GM12878 (cell line): ENCODE measurements around the gene KRTAP10-5. TPM values are rescaled to one million over a fixed set of nuclear protein-coding genes. Genes with fewer than 3 reads are reported as not detected.

Experiments
- ATAC-seq: fragments of 200-7000 bp; cut with Tn5 transposase; 3 replicates; pipeline ENCODE4 v1.9.1; 2020; ENCODE audit warnings: mild to moderate bottlenecking, moderate library complexity
- BruUV-seq: library from RNA; stranded (reverse); fragments of 400-500 nt; replicated peaks from 2 replicates; lab custom pipeline; 2021; lab: Mats Ljungman, UMichigan
- CTCF ChIA-PET: fragments of 300-600 bp; sonication (Branson Sonifier 250); formaldehyde crosslinking; extraction: SDS; loops from one replicate; lab custom pipeline; 2021; ENCODE audit warnings: inconsistent platforms; lab: Yijun Ruan, JAX
- POLR2A ChIA-PET: fragments of 350-600 bp; formaldehyde crosslinking; extraction: SDS; loops from one replicate; lab custom pipeline; 2021; ENCODE audit warnings: inconsistent platforms; lab: Charles Lee
- RAD21 ChIA-PET: fragments of 300-600 bp; sonication (Branson Sonifier 250); formaldehyde crosslinking; loops from one replicate; lab custom pipeline; 2023; ENCODE audit warnings: antibody characterized with exemption; ENCODE audit not compliant: unreplicated experiment; lab: Charles Lee
- SMC1A ChIA-PET: fragments of 300-600 bp; sonication (Branson Sonifier 250); formaldehyde crosslinking; loops from one replicate; lab custom pipeline; 2023; ENCODE audit not compliant: unreplicated experiment, uncharacterized antibody; lab: Charles Lee
- DNase-seq: peaks from one replicate; pipeline ENCODE4 v3.0.0-alpha.2; 2011; ENCODE audit warnings: low read depth, low spot score
- FAIRE-seq: peaks from 3 replicates; lab custom pipeline; 2011; peaks lifted over from hg19 to GRCh38; lab: Jason Lieb, UNC
- H2AFZ ChIP-seq: 2 replicates; pipeline ENCODE4 v1.6.0; 2011; ENCODE audit warnings: low read depth, low read length, control low read depth; ENCODE audit not compliant: control insufficient read depth
- H3K27ac ChIP-seq: 2 replicates; pipeline ENCODE4 v1.5.1; 2011; ENCODE audit warnings: control low read depth; ENCODE audit not compliant: control insufficient read depth, insufficient read depth
- H3K27me3 ChIP-seq, 2 experiments: replicated peaks in 1 of 2; 2 replicates each; pipeline versions ENCODE4 v1.6.0 to v1.6.1; 2011; ENCODE audit warnings: low read length in 1 of 2; ENCODE audit not compliant: control insufficient read depth in 2 of 2, insufficient read depth in 2 of 2
- H3K36me3 ChIP-seq, 2 experiments: 2 replicates each; pipeline ENCODE4 v1.5.1; 2011; ENCODE audit warnings: low read length in 1 of 2; ENCODE audit not compliant: control insufficient read depth in 2 of 2, insufficient read depth in 2 of 2
- H3K4me1 ChIP-seq: 2 replicates; pipeline ENCODE4 v1.6.1; 2011; ENCODE audit warnings: mild to moderate bottlenecking, low read length, moderate library complexity, mixed read lengths; ENCODE audit not compliant: control insufficient read depth, insufficient read depth
- H3K4me2 ChIP-seq: 2 replicates; pipeline ENCODE4 v1.6.0; 2011; ENCODE audit warnings: control low read depth; ENCODE audit not compliant: control insufficient read depth, insufficient read depth
- H3K4me3 ChIP-seq: fragments of 200-600 bp; sonication (generic); 2 replicates; pipeline ENCODE4 v1.5.1; 2016
- H3K79me2 ChIP-seq: 2 replicates; pipeline ENCODE4 v1.6.0; 2011; ENCODE audit warnings: low read length; ENCODE audit not compliant: control insufficient read depth, insufficient read depth
- H3K9ac ChIP-seq: 2 replicates; pipeline ENCODE4 v1.8.0; 2011; ENCODE audit warnings: low read length, control low read depth, mixed read lengths; ENCODE audit not compliant: control insufficient read depth, insufficient read depth
- H3K9me3 ChIP-seq: replicated peaks from 3 replicates; pipeline ENCODE4 v1.5.1; 2011; ENCODE audit warnings: mild to moderate bottlenecking, low read length; ENCODE audit not compliant: control insufficient read depth, insufficient read depth
- H4K20me1 ChIP-seq: 2 replicates; pipeline ENCODE4 v1.6.0; 2011; ENCODE audit not compliant: control insufficient read depth, insufficient read depth
- CBFB ChIP-seq: IDR thresholded peaks from 2 replicates; pipeline ENCODE4 v1.6.1; 2016; ENCODE audit warnings: antibody characterized with exemption, low read depth
- FOS ChIP-seq: IDR thresholded peaks from 3 replicates; pipeline ENCODE4 v1.6.1; 2011; ENCODE audit warnings: borderline replicate concordance; ENCODE audit not compliant: insufficient read length; ENCODE audit errors: extremely low read depth
- GATAD2B ChIP-seq: fragments of 450-650 bp; conservative IDR thresholded peaks from 2 replicates; pipeline ENCODE4 v1.6.1; 2017; ENCODE audit warnings: low read depth, mild to moderate bottlenecking, moderate library complexity
- JUNB ChIP-seq: IDR thresholded peaks from 2 replicates; pipeline ENCODE4 v1.6.1; 2016; ENCODE audit warnings: antibody characterized with exemption, mild to moderate bottlenecking
- LARP7 ChIP-seq: fragments of 450-650 bp; IDR thresholded peaks from 2 replicates; pipeline ENCODE4 v1.6.1; 2017; ENCODE audit warnings: mild to moderate bottlenecking
- MYC ChIP-seq: IDR thresholded peaks from 2 replicates; pipeline ENCODE4 v1.6.1; 2011; ENCODE audit warnings: mild to moderate bottlenecking, low read length, moderate library complexity, inconsistent platforms; ENCODE audit not compliant: insufficient read depth, insufficient replicate concordance, insufficient read length, severe bottlenecking
- NRF1 ChIP-seq: conservative IDR thresholded peaks from 2 replicates; pipeline ENCODE4 v1.6.1; 2011; ENCODE audit warnings: mild to moderate bottlenecking, low read depth, low read length, improper control_type of control experiment
- STAT3 ChIP-seq: IDR thresholded peaks from 2 replicates; pipeline ENCODE4 v1.6.1; 2011; ENCODE audit warnings: low read depth, low read length, improper control_type of control experiment
- SUPT20H ChIP-seq: IDR thresholded peaks from 2 replicates; pipeline ENCODE4 v1.6.1; 2011; ENCODE audit warnings: low read depth, mild to moderate bottlenecking, low read length, moderate library complexity, borderline replicate concordance; ENCODE audit not compliant: control insufficient read depth
- SUZ12 ChIP-seq: fragments of 200-600 bp; sonication (generic); IDR thresholded peaks from one replicate; pipeline ENCODE4 v1.6.1; 2018; ENCODE audit warnings: antibody characterized with exemption, mild to moderate bottlenecking; ENCODE audit not compliant: unreplicated experiment
- ZNF384 ChIP-seq: IDR thresholded peaks from 2 replicates; pipeline ENCODE4 v1.6.1; 2012; ENCODE audit warnings: low read depth, mild to moderate bottlenecking, low read length, improper control_type of control experiment, borderline replicate concordance
- WGBS: methylation state at CpG from one replicate; pipeline ENCODE4 v1.1.6; 2016; ENCODE audit warnings: low lambda C conversion rate; ENCODE audit not compliant: insufficient replicate concordance, insufficient coverage; ENCODE audit errors: missing lambda C conversion rate; 5-methylcytosine and 5-hydroxymethylcytosine counted together
- in situ Hi-C: fragments of 300-500 bp; cut with MboI; formaldehyde crosslinking; loops from 9 replicates; pipeline ENCODE4 v1.14.3; 2018; ENCODE audit warnings: mixed read lengths
- intact Hi-C: fragments of 100-400 bp; cut with micrococcal nuclease; formaldehyde crosslinking; loops from one replicate; pipeline ENCODE4 v1.14.2; 2022; ENCODE audit not compliant: unreplicated experiment
- polyA plus RNA-seq, 11 experiments: library from polyadenylated mRNA; depleted of rRNA in 4 of 11; unstranded in 6 of 11; stranded (reverse) in 5 of 11; fragments of >200 nt; fragmentation: Nextera tagmentation in 4 of 11; fragmentation: Illumina TruSeq in 1 of 11; extraction: Ambion mirVana in 4 of 11; extraction: Trizol in 1 of 11; gene quantifications; 1 replicate in 1 of 11; 2 replicates in 10 of 11; pipeline versions ENCODE4 v1.2.1 to v1.2.3, GENCODE V29; 2011 to 2016; ENCODE audit warnings: inconsistent platforms in 2 of 11, missing spikeins in 2 of 11, low read depth in 1 of 11
- total RNA-seq, 4 experiments: library from RNA; depleted of rRNA in 3 of 4; stranded (reverse); fragments of >200 nt in 3 of 4; fragmentation: Illumina TruSeq in 1 of 4; extraction: Trizol in 1 of 4; gene quantifications; 2 replicates each; pipeline versions ENCODE4 v1.2.1 to v1.2.3, GENCODE V29; 2013 to 2021

Gene KRTAP10-5
- total and polyA plus RNA-seq, 10 of the 15 experiments (the other 5 are each of a cell fraction or from before 2014, with no cell fraction given) = not detected

GRCh38 chr21:44555200-44555875, 25.1 kb downstream of the KRTAP10-5 start (continued):
- TF ChIP-seq MYC = no peak
- TF ChIP-seq SUZ12 = no peak
- no peak for TF ChIP-seq FOS
- no peak for TF ChIP-seq JUNB
- TF ChIP-seq STAT3 = no peak
- no peak for TF ChIP-seq SUPT20H
- TF ChIP-seq NRF1 = no peak
- TF ChIP-seq ZNF384 = no peak
- no peak for TF ChIP-seq CBFB

GRCh38 chr21:44552681-44553080, 27.7 kb downstream of the KRTAP10-5 start:
- ATAC-seq (no peak), DNase-seq (no peak), FAIRE-seq (no peak)
- no peaks in the 10 kb centered on the region; a peak in 1 of 4 replicates for H3K27me3 ChIP-seq
- H3K27ac ChIP-seq = no peak overlapping the region
- H3K79me2 ChIP-seq = no peaks in the 10 kb centered on the region
- no peaks in the 10 kb centered on the region; the same call in 2 of the 3 replicates for H3K9me3 ChIP-seq
- TF ChIP-seq CBFB (no peak), LARP7 (no peak), GATAD2B (no peak)
- ChIA-PET CTCF (no interaction called here), POLR2A (no interaction called here), SMC1A (no interaction called here), RAD21 (no interaction called here)
- no peak overlapping the region for H3K4me3 ChIP-seq
- intact Hi-C loops = no loop called here
- in situ Hi-C loops = no loop called here
- 35% methylated on average over 13 of the region's 13 CpGs for WGBS
- H4K20me1 ChIP-seq = no peaks in the 10 kb centered on the region
- H3K36me3 ChIP-seq = no peaks in the 10 kb centered on the region
- no TSS peak for BruUV-seq
- no peak overlapping the region for H3K4me2 ChIP-seq
- H3K9ac ChIP-seq = no peak overlapping the region
- no peaks in the 10 kb centered on the region for H3K4me1 ChIP-seq
- no peak overlapping the region for H2AFZ ChIP-seq
